Neural progenitor cell (in vitro differentiated cells): Measurements from ENCODE around the gene PLA1A.

Source experiments
- EZH2 ChIP-seq: fragments of 200-600 bp; sonication (generic); IDR thresholded peaks from 2 replicates; pipeline ENCODE4 v1.6.1; 2017; ENCODE audit warnings: antibody characterized with exemption, mild to moderate bottlenecking, moderate library complexity
- EZH2phosphoT487 ChIP-seq: fragments of 200-600 bp; sonication (generic); IDR thresholded peaks from 2 replicates; pipeline ENCODE4 v1.6.1; 2017; ENCODE audit warnings: antibody characterized with exemption
- TF ChIP-seq, protein P1 (sequence below): fragments of 200-600 bp; sonication (generic); IDR thresholded peaks from 2 replicates; pipeline ENCODE4 v1.5.1; 2017; ENCODE audit warnings: antibody characterized with exemption, mild to moderate bottlenecking

DNA sequence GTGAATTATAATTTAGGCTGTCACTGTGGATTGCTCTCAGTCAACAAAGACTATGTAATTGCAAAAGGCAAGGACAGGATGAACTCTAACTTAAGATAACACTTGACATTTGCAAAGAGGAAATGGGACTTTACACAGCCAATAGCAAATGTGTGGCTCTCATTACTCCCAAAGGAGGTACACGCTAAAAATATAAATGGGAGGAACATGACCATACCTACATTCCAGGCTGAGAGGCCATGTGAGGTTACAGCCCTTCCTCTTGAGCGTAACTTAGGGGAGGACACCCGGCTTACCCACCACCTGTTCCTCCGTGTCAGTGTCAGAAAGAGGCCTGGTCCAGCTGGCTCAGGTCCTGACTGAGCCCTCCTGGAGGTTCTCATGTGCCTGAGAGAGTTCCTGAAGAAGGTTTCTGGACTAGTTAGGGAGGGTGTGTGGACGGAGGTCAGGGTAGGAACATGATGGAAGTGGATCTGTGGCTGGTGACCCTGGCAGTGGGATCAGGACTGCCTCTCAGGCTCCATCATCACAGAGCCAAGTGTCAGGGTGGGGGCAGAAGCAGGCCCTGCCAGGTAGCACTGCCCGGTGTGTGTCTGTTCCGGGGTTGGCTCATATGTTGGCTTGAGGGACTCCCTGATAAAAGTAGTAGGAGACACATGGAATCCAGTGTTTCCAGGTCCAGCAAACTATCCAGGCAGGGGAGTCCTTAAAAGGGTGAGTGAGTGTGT, 54.8 kb downstream of the PLA1A start:
- TF ChIP-seq, protein P1, sequence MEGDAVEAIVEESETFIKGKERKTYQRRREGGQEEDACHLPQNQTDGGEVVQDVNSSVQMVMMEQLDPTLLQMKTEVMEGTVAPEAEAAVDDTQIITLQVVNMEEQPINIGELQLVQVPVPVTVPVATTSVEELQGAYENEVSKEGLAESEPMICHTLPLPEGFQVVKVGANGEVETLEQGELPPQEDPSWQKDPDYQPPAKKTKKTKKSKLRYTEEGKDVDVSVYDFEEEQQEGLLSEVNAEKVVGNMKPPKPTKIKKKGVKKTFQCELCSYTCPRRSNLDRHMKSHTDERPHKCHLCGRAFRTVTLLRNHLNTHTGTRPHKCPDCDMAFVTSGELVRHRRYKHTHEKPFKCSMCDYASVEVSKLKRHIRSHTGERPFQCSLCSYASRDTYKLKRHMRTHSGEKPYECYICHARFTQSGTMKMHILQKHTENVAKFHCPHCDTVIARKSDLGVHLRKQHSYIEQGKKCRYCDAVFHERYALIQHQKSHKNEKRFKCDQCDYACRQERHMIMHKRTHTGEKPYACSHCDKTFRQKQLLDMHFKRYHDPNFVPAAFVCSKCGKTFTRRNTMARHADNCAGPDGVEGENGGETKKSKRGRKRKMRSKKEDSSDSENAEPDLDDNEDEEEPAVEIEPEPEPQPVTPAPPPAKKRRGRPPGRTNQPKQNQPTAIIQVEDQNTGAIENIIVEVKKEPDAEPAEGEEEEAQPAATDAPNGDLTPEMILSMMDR, result no peak
- TF ChIP-seq EZH2 (no peak), EZH2phosphoT487 (no peak)
